ENCODE results near the gene TSPAN31. TPM values are rescaled to one million over a fixed set of nuclear protein-coding genes. Genes with fewer than 3 reads are reported as not detected.

TSPAN31 gene
- total and polyA plus RNA-seq, 2 of the 8 experiments (the other 6 are each of a cell fraction or from before 2014, with no cell fraction given): 15.8 to 31.4 TPM

DNA sequence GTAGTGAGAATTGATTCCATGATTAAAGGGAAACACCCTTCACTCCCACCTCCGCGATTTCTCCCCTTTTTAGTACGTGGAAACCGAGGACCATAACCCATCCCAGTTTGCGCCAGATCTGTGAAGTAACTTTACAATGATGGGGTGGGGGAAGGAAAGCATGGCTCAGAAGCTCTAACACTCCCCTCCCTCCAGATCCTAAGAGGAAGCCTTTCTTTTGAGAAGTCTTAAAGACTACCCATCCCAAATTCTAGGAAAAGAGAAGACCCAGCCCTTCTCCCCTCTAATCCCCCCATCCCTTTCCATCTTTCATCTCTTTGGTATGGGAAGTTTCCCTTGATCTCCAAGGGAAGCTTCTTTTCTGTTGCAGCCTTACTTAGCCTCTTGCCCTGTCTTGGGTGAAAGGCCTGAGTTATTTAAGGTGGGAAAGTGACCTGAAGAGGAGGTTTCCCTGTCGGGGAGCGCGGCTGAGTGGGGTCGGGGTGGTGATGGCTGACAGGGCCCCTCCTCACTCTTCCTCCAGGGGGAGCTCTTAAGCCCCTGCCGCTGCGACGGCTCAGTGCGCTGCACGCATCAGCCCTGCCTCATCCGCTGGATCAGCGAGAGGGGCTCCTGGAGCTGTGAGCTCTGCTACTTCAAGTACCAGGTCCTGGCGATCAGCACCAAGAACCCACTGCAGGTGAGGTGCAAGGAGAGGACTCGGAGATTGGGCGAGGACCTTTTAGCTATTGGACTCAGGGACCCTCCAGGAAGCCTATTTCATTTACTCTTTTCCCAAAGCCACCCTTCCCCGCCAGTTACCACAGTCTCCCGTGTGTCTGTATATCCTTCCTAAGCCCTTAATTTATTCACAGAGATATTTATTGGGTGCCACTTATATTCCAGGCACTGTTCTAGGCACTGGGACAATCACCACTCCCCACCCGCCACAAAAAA, 11.8 kb downstream of the TSPAN31 start (continued):
- TF ChIP-seq CHD7 (IDR thresholded peaks at IDR 0.05; ENCODE audit: insufficient replicate concordance, low read length): no peak
- no peak for TF ChIP-seq TEAD4 (IDR thresholded peaks at IDR 0.05; ENCODE audit: low read depth, low read length)
- no peak for TF ChIP-seq KDM4A (IDR thresholded peaks at IDR 0.05; ENCODE audit: low read depth, low read length, severe bottlenecking)
- 0 out of 2 replicates have a peak, but pooled peaks have one; percentile 33 for TF ChIP-seq JUND (IDR thresholded peaks at IDR 0.05; ENCODE audit: low read length)
- TF ChIP-seq GTF2F1 (IDR thresholded peaks at IDR 0.05; ENCODE audit: borderline replicate concordance, low read depth, low read length): no peak
- TF ChIP-seq, protein P1, sequence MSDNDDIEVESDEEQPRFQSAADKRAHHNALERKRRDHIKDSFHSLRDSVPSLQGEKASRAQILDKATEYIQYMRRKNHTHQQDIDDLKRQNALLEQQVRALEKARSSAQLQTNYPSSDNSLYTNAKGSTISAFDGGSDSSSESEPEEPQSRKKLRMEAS (IDR thresholded peaks at IDR 0.05): 0 out of 2 replicates have a peak, but pooled peaks have one; percentile 34
- no peak for TF ChIP-seq NANOG (IDR thresholded peaks at IDR 0.05; ENCODE audit: insufficient read depth, low read depth, low read length, poor library complexity, severe bottlenecking)
- no peak for TF ChIP-seq TBP (IDR thresholded peaks at IDR 0.05; ENCODE audit: low read depth, low read length)
- TF ChIP-seq RXRA (IDR thresholded peaks at IDR 0.05; ENCODE audit: insufficient read depth, low read depth, low read length): no peak

Data from H1 (cell line).